ENCODE results near the gene CAPZB.

The CAPZB gene

DNA sequence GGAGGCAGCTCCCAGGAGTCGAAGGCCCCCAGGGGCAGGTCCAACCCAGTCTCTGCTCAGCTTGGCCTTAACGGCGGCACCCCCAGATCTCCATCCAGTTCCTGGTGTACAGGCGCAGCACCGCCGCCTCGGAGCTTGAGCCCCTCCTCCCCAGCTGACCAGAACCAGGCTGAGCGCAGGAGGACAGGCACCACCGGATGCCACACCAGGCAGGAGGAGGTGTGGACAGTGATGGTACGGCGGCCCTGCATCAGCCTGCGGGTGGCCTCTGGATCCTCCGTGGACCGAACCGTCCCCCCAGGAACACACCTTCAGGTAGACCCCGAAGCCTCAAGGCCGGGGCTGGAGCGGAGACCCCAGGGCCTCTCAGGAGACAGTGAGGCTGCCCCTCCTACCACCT is 156.9 kb downstream of the CAPZB start:
- Histone ChIP-seq H3K27me3 (ENCODE audit: insufficient read depth, low read length, poor library complexity, severe bottlenecking) (no peaks in the 10 kb centered on the region), H3K79me2 (ENCODE audit: insufficient read depth, low read length) (no peaks in the 10 kb centered on the region), H3K9me2 (replicated peaks; ENCODE audit: low read depth, low read length) (no peaks in the 10 kb centered on the region), H4K20me1 (ENCODE audit: insufficient read depth, low read length, poor library complexity, severe bottlenecking) (no peaks in the 10 kb centered on the region), H3K4me1 (ENCODE audit: insufficient read depth, low read length, poor library complexity, severe bottlenecking) (no peaks in the 10 kb centered on the region), H3K36me3 (ENCODE audit: insufficient read depth, low read length) (no peaks in the 10 kb centered on the region; the same call in 1 of the 2 replicates), H3F3A (ENCODE audit: low read depth) (no peaks in the 10 kb centered on the region), H3K9me3 (ENCODE audit: insufficient read depth, low read depth, low read length) (no peaks in the 10 kb centered on the region), H2AFZ (ENCODE audit: low read length) (no peak overlapping the region), H3K4me2 (ENCODE audit: low read depth, low read length, poor library complexity, severe bottlenecking) (no peak overlapping the region), H3K9ac (ENCODE audit: low read depth, low read length, poor library complexity, severe bottlenecking) (no peak overlapping the region), H3K4me3 (ENCODE audit: low read length, poor library complexity, severe bottlenecking) (no peak overlapping the region)
- TF ChIP-seq, protein P1, sequence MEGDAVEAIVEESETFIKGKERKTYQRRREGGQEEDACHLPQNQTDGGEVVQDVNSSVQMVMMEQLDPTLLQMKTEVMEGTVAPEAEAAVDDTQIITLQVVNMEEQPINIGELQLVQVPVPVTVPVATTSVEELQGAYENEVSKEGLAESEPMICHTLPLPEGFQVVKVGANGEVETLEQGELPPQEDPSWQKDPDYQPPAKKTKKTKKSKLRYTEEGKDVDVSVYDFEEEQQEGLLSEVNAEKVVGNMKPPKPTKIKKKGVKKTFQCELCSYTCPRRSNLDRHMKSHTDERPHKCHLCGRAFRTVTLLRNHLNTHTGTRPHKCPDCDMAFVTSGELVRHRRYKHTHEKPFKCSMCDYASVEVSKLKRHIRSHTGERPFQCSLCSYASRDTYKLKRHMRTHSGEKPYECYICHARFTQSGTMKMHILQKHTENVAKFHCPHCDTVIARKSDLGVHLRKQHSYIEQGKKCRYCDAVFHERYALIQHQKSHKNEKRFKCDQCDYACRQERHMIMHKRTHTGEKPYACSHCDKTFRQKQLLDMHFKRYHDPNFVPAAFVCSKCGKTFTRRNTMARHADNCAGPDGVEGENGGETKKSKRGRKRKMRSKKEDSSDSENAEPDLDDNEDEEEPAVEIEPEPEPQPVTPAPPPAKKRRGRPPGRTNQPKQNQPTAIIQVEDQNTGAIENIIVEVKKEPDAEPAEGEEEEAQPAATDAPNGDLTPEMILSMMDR (conservative IDR thresholded peaks at IDR 0.05; ENCODE audit: low read length): no peak
- no peak for TF ChIP-seq EZH2phosphoT487 (IDR thresholded peaks at IDR 0.05; ENCODE audit: borderline replicate concordance)

GRCh38 chr1:19327736-19328135 is 157.6 kb downstream of the CAPZB start:
- H4K20me1 ChIP-seq (ENCODE audit: insufficient read depth, low read length, poor library complexity, severe bottlenecking): no peaks in the 10 kb centered on the region
- TF ChIP-seq EZH2phosphoT487 (IDR thresholded peaks at IDR 0.05; ENCODE audit: borderline replicate concordance): no peak
- TF ChIP-seq, protein P1 (conservative IDR thresholded peaks at IDR 0.05; ENCODE audit: low read length): no peak
- H3K9me2 ChIP-seq (replicated peaks; ENCODE audit: low read depth, low read length): no peaks in the 10 kb centered on the region
- H3K9ac ChIP-seq (ENCODE audit: low read depth, low read length, poor library complexity, severe bottlenecking): no peak overlapping the region
- H3K79me2 ChIP-seq (ENCODE audit: insufficient read depth, low read length): no peaks in the 10 kb centered on the region
- H3K4me3 ChIP-seq (ENCODE audit: low read length, poor library complexity, severe bottlenecking): no peak overlapping the region
- no peaks in the 10 kb centered on the region for H3K9me3 ChIP-seq (ENCODE audit: insufficient read depth, low read depth, low read length)
- no peak overlapping the region for H3K4me2 ChIP-seq (ENCODE audit: low read depth, low read length, poor library complexity, severe bottlenecking)
- no peaks in the 10 kb centered on the region; the same call in 1 of the 2 replicates for H3K36me3 ChIP-seq (ENCODE audit: insufficient read depth, low read length)
- H3F3A ChIP-seq (ENCODE audit: low read depth): no peaks in the 10 kb centered on the region
- H3K27me3 ChIP-seq (ENCODE audit: insufficient read depth, low read length, poor library complexity, severe bottlenecking): no peaks in the 10 kb centered on the region
- no peak overlapping the region for H2AFZ ChIP-seq (ENCODE audit: low read length)
- no peaks in the 10 kb centered on the region for H3K4me1 ChIP-seq (ENCODE audit: insufficient read depth, low read length, poor library complexity, severe bottlenecking)

DNA sequence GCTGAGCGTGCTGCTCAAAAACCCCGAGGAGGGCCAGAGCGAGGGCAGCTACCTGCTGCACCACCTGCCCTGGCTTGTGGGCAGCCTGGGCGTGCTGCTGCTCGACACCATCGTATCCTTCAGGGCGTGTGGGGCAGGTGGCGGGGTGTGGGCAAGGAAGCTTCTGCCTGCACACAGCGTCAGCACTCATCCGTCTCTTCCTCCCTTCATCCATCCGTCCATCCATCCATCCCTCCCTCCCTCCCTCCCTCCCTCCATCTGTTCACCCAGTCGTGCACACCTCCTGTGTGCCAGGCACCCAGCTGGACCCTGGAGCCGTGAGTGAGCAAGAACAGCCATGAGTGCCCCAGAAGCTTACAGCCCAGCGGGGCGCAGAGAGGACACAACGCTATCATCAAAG is 158.0 kb downstream of the CAPZB start:
- Histone ChIP-seq H3K9me2 (replicated peaks; ENCODE audit: low read depth, low read length) (no peaks in the 10 kb centered on the region), H3K9ac (ENCODE audit: low read depth, low read length, poor library complexity, severe bottlenecking) (no peak overlapping the region), H2AFZ (ENCODE audit: low read length) (no peak overlapping the region), H3K4me3 (ENCODE audit: low read length, poor library complexity, severe bottlenecking) (no peak overlapping the region), H3K36me3 (ENCODE audit: insufficient read depth, low read length) (no peaks in the 10 kb centered on the region; the same call in 1 of the 2 replicates), H3K4me1 (ENCODE audit: insufficient read depth, low read length, poor library complexity, severe bottlenecking) (no peaks in the 10 kb centered on the region), H3F3A (ENCODE audit: low read depth) (no peaks in the 10 kb centered on the region), H4K20me1 (ENCODE audit: insufficient read depth, low read length, poor library complexity, severe bottlenecking) (no peaks in the 10 kb centered on the region), H3K4me2 (ENCODE audit: low read depth, low read length, poor library complexity, severe bottlenecking) (no peak overlapping the region), H3K27me3 (ENCODE audit: insufficient read depth, low read length, poor library complexity, severe bottlenecking) (no peaks in the 10 kb centered on the region), H3K9me3 (ENCODE audit: insufficient read depth, low read depth, low read length) (no peaks in the 10 kb centered on the region), H3K79me2 (ENCODE audit: insufficient read depth, low read length) (no peaks in the 10 kb centered on the region)
- TF ChIP-seq EZH2phosphoT487 (IDR thresholded peaks at IDR 0.05; ENCODE audit: borderline replicate concordance): no peak
- TF ChIP-seq, protein P1 (conservative IDR thresholded peaks at IDR 0.05; ENCODE audit: low read length): no peak

Data from Loucy (cell line).